Osteocyte (in vitro differentiated cells): ENCODE measurements around the gene FOXD1. TPM values are rescaled to one million over a fixed set of nuclear protein-coding genes. Genes with fewer than 3 reads are reported as not detected.

Experiments
- DNase-seq: peaks from one replicate; pipeline ENCODE4 v3.0.0; 2021; ENCODE audit warnings: mixed read lengths; ENCODE audit not compliant: unreplicated experiment; ENCODE audit errors: extremely low spot score
- H3K27ac Mint-ChIP-seq: one replicate; pipeline ENCODE4 v1.8.0; 2021; ENCODE audit warnings: mild to moderate bottlenecking, mixed read lengths; ENCODE audit not compliant: unreplicated experiment
- H3K27me3 Mint-ChIP-seq: one replicate; pipeline ENCODE4 v1.8.0; 2021; ENCODE audit warnings: mixed read lengths; ENCODE audit not compliant: unreplicated experiment
- H3K36me3 Mint-ChIP-seq: one replicate; pipeline ENCODE4 v1.8.0; 2021; ENCODE audit warnings: mixed read lengths; ENCODE audit not compliant: unreplicated experiment
- H3K4me1 Mint-ChIP-seq: one replicate; pipeline ENCODE4 v1.8.0; 2021; ENCODE audit warnings: mixed read lengths; ENCODE audit not compliant: unreplicated experiment
- H3K4me3 Mint-ChIP-seq: one replicate; pipeline ENCODE4 v1.8.0; 2021; ENCODE audit warnings: mild to moderate bottlenecking, moderate library complexity, mixed read lengths; ENCODE audit not compliant: unreplicated experiment
- H3K9me3 Mint-ChIP-seq: one replicate; pipeline ENCODE4 v1.8.0; 2021; ENCODE audit warnings: mixed read lengths; ENCODE audit not compliant: unreplicated experiment
- CTCF ChIP-seq: fragments of 200-600 bp; sonication (generic); IDR thresholded peaks from 2 replicates; pipeline ENCODE4 v1.5.0; 2021; ENCODE audit warnings: antibody characterized with exemption, mild to moderate bottlenecking, moderate library complexity
- total RNA-seq: library from RNA; stranded (reverse); gene quantifications from 2 replicates; pipeline ENCODE4 v1.2.1, GENCODE V29; 2021

The FOXD1 gene
- total RNA-seq, 1 donor from 2014 or later, result 64.1 TPM

GRCh38 chr5:73420666-73421065 is 27.9 kb downstream of the FOXD1 start:
- H3K36me3 Mint-ChIP-seq, result no peaks in the 10 kb centered on the region
- H3K9me3 Mint-ChIP-seq, result no peaks in the 10 kb centered on the region
- peaks cover 11% of the 10 kb centered on the region for H3K27me3 Mint-ChIP-seq
- no peak overlapping the region for H3K4me3 Mint-ChIP-seq
- H3K27ac Mint-ChIP-seq, result no peak overlapping the region
- H3K4me1 Mint-ChIP-seq, result peaks cover 49% of the 10 kb centered on the region
- TF ChIP-seq CTCF, result no peak
- no peak for DNase-seq

- peak; percentile 8 for TF ChIP-seq CTCF
- H3K27ac Mint-ChIP-seq, result peak overlapping the region; percentile 84
- H3K4me3 Mint-ChIP-seq, result peak overlapping the region; percentile 65
- peak; percentile 89 for DNase-seq
- peaks cover 17% of the 10 kb centered on the region for H3K27me3 Mint-ChIP-seq
- H3K9me3 Mint-ChIP-seq, result no peaks in the 10 kb centered on the region
- peaks cover 49% of the 10 kb centered on the region for H3K4me1 Mint-ChIP-seq
- no peaks in the 10 kb centered on the region for H3K36me3 Mint-ChIP-seq
Observed at GRCh38 chr5:73419465-73420390, 28.8 kb downstream of the FOXD1 start.

GRCh38 chr5:73419117-73419464 is 29.5 kb downstream of the FOXD1 start:
- Mint-ChIP-seq H3K27ac (peak overlapping the region; percentile 78), H3K36me3 (no peaks in the 10 kb centered on the region), H3K9me3 (peaks cover 6% of the 10 kb centered on the region), H3K4me3 (peak overlapping the region; percentile 62), H3K4me1 (peaks cover 44% of the 10 kb centered on the region), H3K27me3 (peaks cover 19% of the 10 kb centered on the region)
- TF ChIP-seq CTCF, result no peak
- no peak for DNase-seq

- Mint-ChIP-seq H3K4me1 (peaks cover 44% of the 10 kb centered on the region), H3K27ac (peak overlapping the region; percentile 11), H3K27me3 (peaks cover 24% of the 10 kb centered on the region), H3K9me3 (peaks cover 6% of the 10 kb centered on the region), H3K4me3 (no peak overlapping the region), H3K36me3 (peaks cover 3% of the 10 kb centered on the region)
- DNase-seq, result no peak
- TF ChIP-seq CTCF, result no peak
Observed at GRCh38 chr5:73418244-73418691, 30.3 kb downstream of the FOXD1 start.

GRCh38 chr5:73417303-73418034 is 31.1 kb downstream of the FOXD1 start:
- peaks cover 44% of the 10 kb centered on the region for H3K4me1 Mint-ChIP-seq
- peaks cover 28% of the 10 kb centered on the region for H3K27me3 Mint-ChIP-seq
- peaks cover 3% of the 10 kb centered on the region for H3K36me3 Mint-ChIP-seq

More at GRCh38 chr5:73417303-73418034, 31.1 kb downstream of the FOXD1 start:
- Mint-ChIP-seq H3K4me3 (no peak overlapping the region), H3K9me3 (peaks cover 6% of the 10 kb centered on the region), H3K27ac (peak overlapping the region; percentile 11)
- TF ChIP-seq CTCF, result no peak
- DNase-seq, result no peak
